ENCODE measurements around the gene USP25.
A peak's percentile ranks its signal among the peaks of the same experiment; 100 is the strongest.

Gene USP25

GRCh38 chr21:15875286-15875685 lies 145.5 kb downstream of the USP25 start:
- Histone ChIP-seq H3F3A (ENCODE audit: control insufficient read depth, insufficient read depth) (no peaks in the 10 kb centered on the region; the same call in 1 of the 2 replicates), H3K4me1 (ENCODE audit: control insufficient read depth, low read length) (peaks cover 17% of the 10 kb centered on the region), H3K36me3 (ENCODE audit: control insufficient read depth, low read length) (peaks cover 23% of the 10 kb centered on the region), H3K4me2 (ENCODE audit: low read length) (no peak overlapping the region), H3K4me3 (ENCODE audit: low read length) (no peak overlapping the region), H4K20me1 (ENCODE audit: control insufficient read depth, insufficient read depth, low read depth, low read length) (no peaks in the 10 kb centered on the region), H3K27me3 (ENCODE audit: control insufficient read depth, low read length) (no peaks in the 10 kb centered on the region), H3K9me3 (ENCODE audit: control insufficient read depth, insufficient read depth, low read length) (no peaks in the 10 kb centered on the region), H3K79me2 (ENCODE audit: control insufficient read depth, low read length) (no peaks in the 10 kb centered on the region), H3K9me2 (replicated peaks; ENCODE audit: control insufficient read depth, low read length) (no peaks in the 10 kb centered on the region; the same call in 1 of the 2 replicates), H3K27ac (ENCODE audit: low read depth, low read length) (no peak overlapping the region)
- no peak for TF ChIP-seq EZH2phosphoT487 (IDR thresholded peaks at IDR 0.05; ENCODE audit: borderline replicate concordance, low read length)
- TF ChIP-seq, protein P1, sequence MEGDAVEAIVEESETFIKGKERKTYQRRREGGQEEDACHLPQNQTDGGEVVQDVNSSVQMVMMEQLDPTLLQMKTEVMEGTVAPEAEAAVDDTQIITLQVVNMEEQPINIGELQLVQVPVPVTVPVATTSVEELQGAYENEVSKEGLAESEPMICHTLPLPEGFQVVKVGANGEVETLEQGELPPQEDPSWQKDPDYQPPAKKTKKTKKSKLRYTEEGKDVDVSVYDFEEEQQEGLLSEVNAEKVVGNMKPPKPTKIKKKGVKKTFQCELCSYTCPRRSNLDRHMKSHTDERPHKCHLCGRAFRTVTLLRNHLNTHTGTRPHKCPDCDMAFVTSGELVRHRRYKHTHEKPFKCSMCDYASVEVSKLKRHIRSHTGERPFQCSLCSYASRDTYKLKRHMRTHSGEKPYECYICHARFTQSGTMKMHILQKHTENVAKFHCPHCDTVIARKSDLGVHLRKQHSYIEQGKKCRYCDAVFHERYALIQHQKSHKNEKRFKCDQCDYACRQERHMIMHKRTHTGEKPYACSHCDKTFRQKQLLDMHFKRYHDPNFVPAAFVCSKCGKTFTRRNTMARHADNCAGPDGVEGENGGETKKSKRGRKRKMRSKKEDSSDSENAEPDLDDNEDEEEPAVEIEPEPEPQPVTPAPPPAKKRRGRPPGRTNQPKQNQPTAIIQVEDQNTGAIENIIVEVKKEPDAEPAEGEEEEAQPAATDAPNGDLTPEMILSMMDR (IDR thresholded peaks at IDR 0.05; ENCODE audit: low read depth, low read length, poor library complexity, severe bottlenecking), result no peak

DNA sequence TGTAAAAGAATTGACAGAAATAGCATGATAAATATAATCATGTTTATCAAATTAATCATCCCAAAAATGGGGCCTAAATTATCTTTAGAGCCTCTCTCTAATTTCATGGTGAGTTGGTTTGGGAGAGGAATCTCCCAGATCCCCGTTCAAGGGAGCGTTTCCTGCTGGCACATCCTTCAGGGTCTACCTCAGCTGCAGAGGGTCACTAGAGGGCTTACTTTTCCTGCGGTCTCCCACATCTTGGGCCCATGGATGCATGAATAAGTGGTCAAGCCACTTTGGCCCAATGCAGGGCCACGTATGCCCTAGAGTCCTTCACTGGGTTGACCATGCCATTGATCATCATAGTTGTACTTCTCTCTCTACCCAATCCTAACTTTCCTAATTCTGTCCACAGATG lies 164.1 kb downstream of the USP25 start:
- no peaks in the 10 kb centered on the region for H3K79me2 ChIP-seq (ENCODE audit: control insufficient read depth, low read length)
- no peaks in the 10 kb centered on the region; the same call in 1 of the 2 replicates for H3F3A ChIP-seq (ENCODE audit: control insufficient read depth, insufficient read depth)
- TF ChIP-seq, protein P1 (IDR thresholded peaks at IDR 0.05; ENCODE audit: low read depth, low read length, poor library complexity, severe bottlenecking), result no peak
- no peak for TF ChIP-seq EZH2phosphoT487 (IDR thresholded peaks at IDR 0.05; ENCODE audit: borderline replicate concordance, low read length)
- H3K9me2 ChIP-seq (replicated peaks; ENCODE audit: control insufficient read depth, low read length), result no peaks in the 10 kb centered on the region
- no peaks in the 10 kb centered on the region for H3K4me1 ChIP-seq (ENCODE audit: control insufficient read depth, low read length)
- H3K27ac ChIP-seq (ENCODE audit: low read depth, low read length), result no peak overlapping the region
- H3K36me3 ChIP-seq (ENCODE audit: control insufficient read depth, low read length), result no peaks in the 10 kb centered on the region
- no peaks in the 10 kb centered on the region for H3K27me3 ChIP-seq (ENCODE audit: control insufficient read depth, low read length)
- no peak overlapping the region for H3K4me3 ChIP-seq (ENCODE audit: low read length)
- H3K9me3 ChIP-seq (ENCODE audit: control insufficient read depth, insufficient read depth, low read length), result no peaks in the 10 kb centered on the region
- no peak overlapping the region for H3K4me2 ChIP-seq (ENCODE audit: low read length)
- no peaks in the 10 kb centered on the region for H4K20me1 ChIP-seq (ENCODE audit: control insufficient read depth, insufficient read depth, low read depth, low read length)

DNA sequence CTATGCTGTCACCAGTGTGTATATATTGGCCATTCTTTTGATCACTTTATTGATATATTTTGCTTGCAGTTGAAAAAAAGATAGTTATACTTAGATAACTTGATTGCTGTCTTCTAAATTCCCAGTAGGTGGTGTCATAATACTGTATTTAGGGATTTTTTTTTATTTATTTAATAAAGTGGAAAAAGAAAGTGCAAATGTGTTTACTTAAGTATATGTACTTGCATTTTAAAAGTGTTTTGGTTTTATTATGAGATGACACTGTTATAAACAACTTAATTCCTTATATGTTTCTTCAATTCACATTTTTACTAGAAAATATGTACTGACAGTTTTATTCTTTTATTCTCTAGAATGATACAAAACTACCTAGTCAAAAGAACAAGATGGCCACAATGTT lies 164.8 kb downstream of the USP25 start:
- Histone ChIP-seq H3K36me3 (ENCODE audit: control insufficient read depth, low read length) (no peaks in the 10 kb centered on the region), H3K79me2 (ENCODE audit: control insufficient read depth, low read length) (no peaks in the 10 kb centered on the region), H3K4me3 (ENCODE audit: low read length) (no peak overlapping the region), H3F3A (ENCODE audit: control insufficient read depth, insufficient read depth) (no peaks in the 10 kb centered on the region; the same call in 1 of the 2 replicates), H3K27me3 (ENCODE audit: control insufficient read depth, low read length) (no peaks in the 10 kb centered on the region), H4K20me1 (ENCODE audit: control insufficient read depth, insufficient read depth, low read depth, low read length) (no peaks in the 10 kb centered on the region), H3K27ac (ENCODE audit: low read depth, low read length) (no peak overlapping the region), H3K4me1 (ENCODE audit: control insufficient read depth, low read length) (no peaks in the 10 kb centered on the region), H3K9me2 (replicated peaks; ENCODE audit: control insufficient read depth, low read length) (no peaks in the 10 kb centered on the region), H3K9me3 (ENCODE audit: control insufficient read depth, insufficient read depth, low read length) (no peaks in the 10 kb centered on the region), H3K4me2 (ENCODE audit: low read length) (no peak overlapping the region)
- TF ChIP-seq, protein P1 (IDR thresholded peaks at IDR 0.05; ENCODE audit: low read depth, low read length, poor library complexity, severe bottlenecking), result peak; percentile 22
- no peak for TF ChIP-seq EZH2phosphoT487 (IDR thresholded peaks at IDR 0.05; ENCODE audit: borderline replicate concordance, low read length)

Data from DOHH2 (cell line).